Hepatocyte (in vitro differentiated cells): Measurements from ENCODE around the gene RBM8A.

Source experiments
- CTCF ChIP-seq: fragments of 200-600 bp; sonication (generic); IDR thresholded peaks from 2 replicates; pipeline ENCODE4 v1.5.1; 2016; ENCODE audit warnings: antibody characterized with exemption, mild to moderate bottlenecking; ENCODE audit not compliant: poor library complexity
- EZH2phosphoT487 ChIP-seq: fragments of 200-600 bp; sonication (generic); IDR thresholded peaks from one replicate; pipeline ENCODE4 v1.6.1; 2018; ENCODE audit warnings: antibody characterized with exemption, mild to moderate bottlenecking, low read depth, moderate library complexity; ENCODE audit not compliant: unreplicated experiment, severe bottlenecking

GRCh38 chr1:145927063-145927886, at the start of gene RBM8A:
- TF ChIP-seq CTCF (peak; percentile 66), EZH2phosphoT487 (no peak)
